H1 (cell line): ENCODE measurements around the gene PLEKHA5. TPM values are rescaled to one million over a fixed set of nuclear protein-coding genes. Genes with fewer than 3 reads are reported as not detected.
"Not testable (repeated sequence)": the region's sequence is repeated elsewhere in the genome, so short reads cannot be mapped to it uniquely, and the experiment has no call there.

Experiments used
- CTCF ChIA-PET: fragments of 300-600 bp; sonication (Branson Sonifier 250); formaldehyde crosslinking; loops from one replicate; lab custom pipeline; 2021; ENCODE audit not compliant: partially characterized antibody; lab: Charles Lee
- POLR2A ChIA-PET: fragments of 300-600 bp; sonication (Branson Sonifier 250); formaldehyde crosslinking; loops from one replicate; lab custom pipeline; 2021; ENCODE audit warnings: inconsistent platforms; ENCODE audit not compliant: partially characterized antibody; lab: Charles Lee
- DNase-seq, 2 experiments: peaks; one replicate each; pipeline versions ENCODE4 v3.0.0 to v3.0.0-alpha.2; 2010 to 2022; ENCODE audit warnings: low spot score in 2 of 2, low read depth in 1 of 2, mixed read lengths in 1 of 2
- FAIRE-seq: peaks from 2 replicates; lab custom pipeline; 2011; peaks lifted over from hg19 to GRCh38; lab: Jason Lieb, UNC
- H2AFZ ChIP-seq: 2 replicates; pipeline ENCODE4 v1.8.1; 2012; ENCODE audit warnings: low read length, inconsistent platforms
- H2AK5ac ChIP-seq: 2 replicates; pipeline ENCODE4 v1.6.1; 2013; ENCODE audit warnings: low read depth, low read length
- H2BK120ac ChIP-seq: replicated peaks from 2 replicates; pipeline ENCODE3; 2013; ENCODE audit warnings: low read depth, low read length, inconsistent platforms
- H2BK12ac ChIP-seq: 2 replicates; pipeline ENCODE4 v1.6.1; 2013; ENCODE audit warnings: low read depth, low read length
- H2BK15ac ChIP-seq: 2 replicates; pipeline ENCODE4 v1.6.1; 2013; ENCODE audit warnings: low read length
- H2BK20ac ChIP-seq: 2 replicates; pipeline ENCODE4 v1.6.1; 2013; ENCODE audit warnings: low read length
- H2BK5ac ChIP-seq: 2 replicates; pipeline ENCODE4 v1.6.1; 2013; ENCODE audit warnings: low read depth, low read length
- H3K14ac ChIP-seq: 2 replicates; pipeline ENCODE4 v1.6.1; 2013; ENCODE audit warnings: inconsistent platforms; ENCODE audit not compliant: insufficient read length
- H3K18ac ChIP-seq: 2 replicates; pipeline ENCODE4 v1.6.1; 2013; ENCODE audit warnings: low read length; ENCODE audit errors: extremely low read depth
- H3K23ac ChIP-seq: 2 replicates; pipeline ENCODE4 v1.6.1; 2013; ENCODE audit warnings: inconsistent platforms; ENCODE audit not compliant: insufficient read length
- H3K23me2 ChIP-seq: 2 replicates; pipeline ENCODE4 v1.6.1; 2013; ENCODE audit warnings: low read depth, low read length
- H3K27ac ChIP-seq: 2 replicates; pipeline ENCODE4 v1.6.1; 2011; ENCODE audit warnings: low read depth, low read length, inconsistent platforms
- H3K27me3 ChIP-seq, 4 experiments: replicated peaks in 1 of 4; 1 replicate in 1 of 4; 2 replicates in 3 of 4; pipeline versions ENCODE4 v1.6.1 to v1.8.1; 2011 to 2013; ENCODE audit warnings: low read length in 3 of 4, mild to moderate bottlenecking in 3 of 4, inconsistent platforms in 2 of 4, mixed read lengths in 2 of 4, moderate library complexity in 1 of 4; ENCODE audit not compliant: control insufficient read depth in 3 of 4, insufficient read depth in 3 of 4; ENCODE audit errors: extremely low read depth in 1 of 4
- H3K36me3 ChIP-seq, 4 experiments: 2 replicates each; pipeline versions ENCODE4 v1.6.1 to v1.8.1; 2011 to 2013; ENCODE audit warnings: mild to moderate bottlenecking in 4 of 4, low read length in 3 of 4, moderate library complexity in 2 of 4, control low read depth in 1 of 4, inconsistent platforms in 1 of 4; ENCODE audit not compliant: insufficient read depth in 4 of 4, control insufficient read depth in 2 of 4
- H3K4ac ChIP-seq: replicated peaks from 2 replicates; pipeline ENCODE3; 2013; ENCODE audit warnings: low read length, low read depth, mixed read lengths, inconsistent platforms; ENCODE audit not compliant: insufficient read length
- H3K4me1 ChIP-seq, 4 experiments: replicated peaks in 1 of 4; 1 replicate in 1 of 4; 2 replicates in 3 of 4; pipeline versions ENCODE4 v1.6.1 to v1.8.1; 2011 to 2013; ENCODE audit warnings: low read length in 3 of 4, inconsistent platforms in 2 of 4, mixed read lengths in 1 of 4; ENCODE audit not compliant: insufficient read depth in 4 of 4, control insufficient read depth in 3 of 4
- H3K4me2 ChIP-seq, 2 experiments: 2 replicates each; pipeline versions ENCODE4 v1.6.1 to v1.8.1; 2011 to 2013; ENCODE audit warnings: low read depth in 2 of 2, low read length in 2 of 2, control low read depth in 1 of 2, inconsistent platforms in 1 of 2, mild to moderate bottlenecking in 1 of 2; ENCODE audit not compliant: insufficient read depth in 1 of 2
- H3K4me3 ChIP-seq, 4 experiments: fragments of 200-600, 300-600 bp in 1 of 4; sonication (generic), shearing (Covaris generic), sonication (Bioruptor Twin) in 1 of 4; 2 replicates each; pipeline versions ENCODE4 v1.5.1 to v1.8.1; 2011 to 2016; ENCODE audit warnings: low read length in 4 of 4, low read depth in 3 of 4, control low read depth in 2 of 4, inconsistent platforms in 2 of 4, mild to moderate bottlenecking in 2 of 4, mixed read lengths in 1 of 4, moderate library complexity in 1 of 4; ENCODE audit not compliant: insufficient read depth in 2 of 4; ENCODE audit errors: extremely low read depth in 1 of 4
- H3K56ac ChIP-seq: replicated peaks from 2 replicates; pipeline ENCODE3; 2013; ENCODE audit warnings: low read depth, mild to moderate bottlenecking, mixed read lengths, low read length, inconsistent platforms; ENCODE audit not compliant: insufficient read length
- H3K79me1 ChIP-seq: 2 replicates; pipeline ENCODE4 v1.6.1; 2013; ENCODE audit warnings: low read depth, low read length, control low read depth
- H3K79me2 ChIP-seq, 2 experiments: 2 replicates each; pipeline versions ENCODE4 v1.6.1 to v1.8.1; 2012 to 2013; ENCODE audit warnings: low read length in 2 of 2, mild to moderate bottlenecking in 2 of 2, inconsistent platforms in 1 of 2; ENCODE audit not compliant: insufficient read depth in 2 of 2, control insufficient read depth in 1 of 2
- H3K9ac ChIP-seq, 4 experiments: replicated peaks in 1 of 4; 1 replicate in 1 of 4; 2 replicates in 3 of 4; pipeline versions ENCODE4 v1.6.1 to v1.8.1; 2011 to 2013; ENCODE audit warnings: low read depth in 3 of 4, low read length in 3 of 4, control low read depth in 2 of 4, mild to moderate bottlenecking in 2 of 4, moderate library complexity in 2 of 4, inconsistent platforms in 1 of 4; ENCODE audit errors: extremely low read depth in 1 of 4
- H3K9me3 ChIP-seq, 2 experiments: 2 replicates each; pipeline versions ENCODE4 v1.6.1 to v1.8.1; 2012 to 2013; ENCODE audit warnings: mild to moderate bottlenecking in 2 of 2, moderate library complexity in 2 of 2, control low read depth in 1 of 2, inconsistent platforms in 1 of 2, low read depth in 1 of 2, low read length in 1 of 2, mixed read lengths in 1 of 2; ENCODE audit not compliant: insufficient read depth in 2 of 2
- H4K20me1 ChIP-seq, 2 experiments: replicated peaks in 1 of 2; 2 replicates each; pipeline versions ENCODE3 to v1.8.1; 2011 to 2013; ENCODE audit warnings: inconsistent platforms in 2 of 2, low read length in 2 of 2, mild to moderate bottlenecking in 1 of 2; ENCODE audit not compliant: insufficient read depth in 2 of 2, control insufficient read depth in 1 of 2
- H4K5ac ChIP-seq: 2 replicates; pipeline ENCODE4 v1.6.1; 2013; ENCODE audit warnings: low read length, low read depth, mixed read lengths, inconsistent platforms; ENCODE audit not compliant: insufficient read length
- H4K8ac ChIP-seq: 2 replicates; pipeline ENCODE4 v1.8.0; 2013; ENCODE audit warnings: mild to moderate bottlenecking, moderate library complexity, low read length, inconsistent platforms; ENCODE audit not compliant: insufficient read depth; ENCODE audit errors: extremely low read depth
- H4K91ac ChIP-seq: replicated peaks from 2 replicates; pipeline ENCODE3; 2013; ENCODE audit warnings: low read length, mixed read lengths, inconsistent platforms; ENCODE audit not compliant: insufficient read length
- WGBS, 2 experiments: shearing (Covaris generic) in 1 of 2; methylation state at CpG; one replicate each; pipeline versions ENCODE4 v1.1.6 to v1.1.7; 2013 to 2015; ENCODE audit warnings: low lambda C conversion rate in 2 of 2, mixed read lengths in 2 of 2, inconsistent platforms in 1 of 2, low coverage in 1 of 2, missing lambda C conversion rate in 1 of 2; ENCODE audit not compliant: insufficient replicate concordance in 2 of 2, insufficient coverage in 1 of 2, insufficient read length in 1 of 2; ENCODE audit errors: extremely low coverage in 1 of 2, missing lambda C conversion rate in 1 of 2; 5-methylcytosine and 5-hydroxymethylcytosine counted together
- polyA plus RNA-seq, 7 experiments: library from polyadenylated mRNA; depleted of rRNA in 3 of 7; stranded (reverse) in 5 of 7; unstranded in 2 of 7; fragments of >200 nt in 5 of 7; fragments of 200-250 nt in 2 of 7; gene quantifications; 1 replicate in 5 of 7; 2 replicates in 1 of 7; 4 replicates in 1 of 7; pipeline versions ENCODE4 v1.2.1 to v1.2.3, GENCODE V29; 2011 to 2013; ENCODE audit warnings: missing spikeins in 2 of 7, mixed read lengths in 2 of 7
- total RNA-seq: library from RNA; stranded (reverse); fragmentation: NEBNext Ultra II Directional; extraction: Animal tissue kit (Norgen Biotek cat#: 25700); gene quantifications from 2 replicates; pipeline ENCODE4 v1.2.1, GENCODE V29; 2021

Gene PLEKHA5
- total and polyA plus RNA-seq, 2 of the 8 experiments (the other 6 are each of a cell fraction or from before 2014, with no cell fraction given), result 17.2 to 66.1 TPM

GRCh38 chr12:19400649-19401285 is 271.2 kb downstream of the PLEKHA5 start:
- H2AK5ac ChIP-seq, H3K27me3 ChIP-seq, H4K91ac ChIP-seq, H3K9me3 ChIP-seq, H3K9ac ChIP-seq, H3K56ac ChIP-seq, H3K27ac ChIP-seq, H2BK20ac ChIP-seq, H3K4ac ChIP-seq, H3K4me3 ChIP-seq, FAIRE-seq, H2AFZ ChIP-seq, H2BK15ac ChIP-seq, H3K23me2 ChIP-seq, H4K8ac ChIP-seq, H3K79me1 ChIP-seq, H3K4me2 ChIP-seq, H4K20me1 ChIP-seq, H3K36me3 ChIP-seq, CTCF ChIA-PET, H3K23ac ChIP-seq, H3K14ac ChIP-seq, H3K4me1 ChIP-seq, H3K79me2 ChIP-seq, H3K18ac ChIP-seq, H2BK120ac ChIP-seq, H4K5ac ChIP-seq, DNase-seq: not testable (repeated sequence)
- 95% methylated on average over 9 of the region's 9 CpGs; no CpG with 5 or more reads in 1 of the 2 experiments for WGBS, 2 experiments
- POLR2A ChIA-PET, result interaction anchor here (1.1 kb wide), 1 partner anchor 9 kb away, joined by 3 read pairs; no protein-coding TSS in a partner anchor
- Histone ChIP-seq H2BK5ac (0 out of 2 replicates have a peak overlapping the region, but pooled peaks have one; percentile 48), H2BK12ac (0 out of 2 replicates have a peak overlapping the region, but pooled peaks have one; percentile 2)
